Stimulated activated CD8-positive, alpha-beta memory T cell treated with anti-CD3 and anti-CD28 coated beads, Interleukin-15, amount 100 ng/mL, for 4 hours (primary cell): ENCODE results near the gene STK33.

Source experiments
- DNase-seq, 2 donors: peaks; one replicate each; pipeline ENCODE4 v3.0.0-alpha.2; 2020; ENCODE audit warnings: low read depth in 2 of 2

Gene STK33

DNA sequence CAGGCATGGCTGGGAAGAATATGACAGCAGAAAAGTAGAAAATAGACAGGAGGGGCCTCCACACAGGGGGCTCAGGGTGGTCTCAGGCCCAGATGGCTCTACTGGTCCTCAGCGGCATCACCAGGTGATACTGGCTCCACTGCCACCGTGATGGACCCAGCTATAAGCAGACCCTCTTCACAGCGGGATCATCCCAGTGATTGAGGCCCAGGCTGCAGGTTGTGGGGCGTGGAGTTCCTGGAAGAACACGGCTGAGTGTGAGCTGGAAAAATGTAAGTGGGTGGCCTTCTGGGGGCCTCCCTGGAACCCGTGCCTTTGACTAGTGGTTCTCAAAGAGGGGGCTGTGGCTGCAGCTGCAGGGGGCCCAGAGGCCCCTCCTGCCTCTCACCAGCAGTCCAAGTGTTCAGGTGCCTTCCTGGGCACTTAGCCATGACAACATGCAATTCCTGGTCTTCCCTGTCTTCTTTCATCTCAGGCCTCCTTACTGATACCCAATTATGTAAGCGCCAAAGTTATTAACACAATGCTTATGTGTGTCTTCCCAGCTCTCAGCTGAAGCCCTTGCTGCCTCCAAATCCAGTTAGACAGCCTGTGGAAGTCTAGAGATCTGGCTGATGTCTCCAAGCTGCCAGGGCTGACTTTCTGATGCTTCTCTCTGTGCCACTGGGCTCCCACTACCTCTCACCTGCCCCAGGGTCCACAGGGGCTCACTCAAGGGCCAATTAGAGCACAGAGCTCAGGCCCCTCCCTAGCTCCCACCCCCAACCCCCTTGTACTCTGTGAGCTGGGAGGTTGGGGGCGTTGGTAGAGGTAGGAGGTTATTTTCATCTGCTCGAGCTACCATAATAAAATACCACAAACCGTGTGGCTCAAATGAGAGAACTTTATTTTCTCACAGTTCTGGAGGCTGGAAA lies 220.3 kb downstream of the STK33 start:
- no peak for DNase-seq

DNA sequence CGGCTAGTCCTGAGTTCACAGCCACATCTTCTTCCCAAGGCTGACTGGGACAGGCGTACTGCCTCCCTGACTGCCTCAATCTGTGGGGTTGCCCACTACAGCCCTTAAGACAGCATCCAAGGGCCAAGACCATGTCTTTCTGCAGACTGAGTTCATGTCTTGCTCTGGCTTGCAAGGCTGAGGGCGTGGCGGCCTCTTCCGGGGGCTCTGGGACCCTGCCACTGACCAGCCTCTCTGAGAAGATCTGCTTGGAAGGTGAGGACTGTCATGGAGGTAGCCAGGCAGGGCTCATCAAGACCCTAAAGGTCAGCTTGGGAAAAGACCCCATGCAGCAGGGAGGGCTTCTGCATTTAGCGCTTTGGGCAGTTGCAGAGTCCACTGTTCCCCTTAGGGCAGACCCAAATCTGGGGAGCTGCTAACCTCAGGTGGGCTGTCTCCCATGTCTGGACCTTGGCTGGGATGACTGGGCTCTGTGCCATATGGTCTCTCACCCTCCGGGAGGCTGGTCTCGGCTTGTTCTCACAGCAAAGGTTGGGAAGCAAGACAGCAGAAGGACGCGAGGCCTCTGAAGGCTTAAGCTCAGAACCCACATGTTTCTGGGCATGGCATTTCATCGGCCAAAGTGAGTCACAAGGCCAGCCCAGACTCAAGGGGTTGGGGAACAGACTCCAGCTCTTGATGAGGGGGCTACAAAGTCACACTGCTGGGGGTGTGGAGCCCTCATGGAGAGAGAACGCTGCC lies 221.2 kb downstream of the STK33 start:
- DNase-seq: no peak

DNA sequence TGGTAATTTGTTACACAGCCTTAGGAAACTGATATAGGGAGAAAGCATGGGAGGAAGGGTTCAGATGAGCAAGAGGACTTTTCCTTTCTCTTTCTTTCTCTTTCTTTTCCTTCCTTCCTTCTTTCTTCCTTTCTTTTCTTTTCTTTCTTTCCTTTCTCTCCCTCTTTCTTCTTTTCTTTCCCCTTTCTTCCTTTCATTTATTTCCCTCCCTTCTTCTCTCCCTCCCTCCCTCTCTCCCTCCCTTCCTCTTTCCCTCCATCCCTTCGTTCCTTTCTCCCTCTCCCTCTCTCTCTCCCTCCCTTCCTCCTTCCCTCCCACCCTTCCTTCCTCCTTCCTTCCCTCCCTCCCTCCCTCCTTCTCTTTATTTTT lies 222.5 kb downstream of the STK33 start:
- DNase-seq: no peak

DNA sequence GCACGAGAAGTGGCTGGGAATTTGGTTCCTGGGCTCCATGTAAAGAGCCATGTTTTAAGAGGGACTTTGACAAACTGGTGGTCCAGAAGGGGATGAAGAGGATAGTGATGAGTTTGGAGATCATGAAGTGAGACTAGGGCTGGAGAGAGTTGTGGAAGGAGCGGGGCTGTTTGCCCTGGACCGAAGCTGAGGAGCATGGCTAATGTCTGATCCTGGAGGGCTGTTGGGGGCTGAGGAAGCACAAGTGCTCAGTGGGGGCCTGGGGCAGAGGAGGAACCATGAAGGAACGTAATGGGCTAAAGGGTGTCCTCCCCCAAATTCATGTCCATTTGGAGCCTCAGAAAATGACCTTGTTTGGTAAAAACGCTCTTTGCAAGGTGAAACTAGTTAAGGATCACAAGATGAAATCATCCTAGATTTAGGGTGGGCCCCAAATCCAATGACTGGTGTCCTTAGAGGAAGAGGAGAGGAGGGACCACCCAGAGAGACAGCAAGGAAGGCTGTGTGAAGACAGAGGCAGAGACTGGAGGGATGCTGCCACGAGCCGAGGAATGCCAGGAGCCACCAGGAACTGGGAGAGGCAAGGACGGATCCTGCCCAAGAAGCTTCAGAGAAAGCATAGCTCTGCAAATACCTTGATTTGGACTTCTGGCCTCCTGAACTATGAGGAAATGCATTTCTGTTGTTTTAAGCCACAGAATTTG lies 223.1 kb downstream of the STK33 start:
- DNase-seq: no peak

DNA sequence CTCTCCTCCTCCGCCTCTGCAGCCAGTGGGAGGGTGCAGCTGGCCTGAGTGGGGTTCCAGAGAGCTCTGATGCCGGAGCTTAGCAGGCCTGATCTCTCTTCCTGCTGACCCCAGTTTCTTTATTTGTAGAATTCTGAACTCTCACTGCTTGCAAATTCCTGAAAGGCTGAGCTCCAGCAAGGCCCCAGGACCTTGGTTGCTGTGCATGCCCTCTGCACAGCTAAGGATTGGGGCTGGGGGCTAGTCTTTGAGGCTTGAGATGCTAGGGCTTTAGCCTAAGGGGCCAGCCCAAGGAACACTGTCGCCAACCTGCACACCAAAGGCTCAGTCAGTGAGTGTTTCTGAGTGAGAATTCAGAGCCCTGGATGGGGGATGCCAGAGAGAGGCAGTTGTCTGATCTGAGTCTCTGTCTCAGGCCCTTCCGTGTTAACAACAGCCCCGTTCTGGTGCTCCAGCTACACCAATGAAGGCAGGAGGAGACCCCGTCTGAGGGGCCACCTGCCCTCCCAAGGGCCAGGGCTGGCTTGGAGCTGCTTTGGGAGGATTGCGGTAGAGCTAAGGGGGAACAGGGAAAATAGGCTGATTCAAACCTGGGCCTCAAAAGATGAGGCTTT lies 224.3 kb downstream of the STK33 start:
- no peak for DNase-seq

DNA sequence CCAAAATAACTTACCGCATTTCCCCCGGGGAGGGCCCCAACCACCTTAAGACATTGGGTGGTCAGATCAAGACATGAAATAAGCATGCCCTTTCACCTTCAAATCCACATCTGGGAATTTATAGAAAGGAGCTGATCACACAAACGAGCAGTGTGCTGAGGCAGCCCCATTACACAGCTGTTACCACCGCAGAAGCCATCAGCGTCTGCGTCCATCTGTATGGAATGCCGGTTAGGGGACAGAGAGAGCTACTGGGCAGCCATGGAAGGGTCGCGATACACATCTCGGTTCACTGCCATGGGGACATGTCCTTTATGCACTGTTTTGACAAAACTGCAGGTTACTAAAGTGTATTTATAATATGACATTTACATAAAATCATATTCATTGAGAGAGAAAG lies 225.3 kb downstream of the STK33 start:
- DNase-seq: no peak

DNA sequence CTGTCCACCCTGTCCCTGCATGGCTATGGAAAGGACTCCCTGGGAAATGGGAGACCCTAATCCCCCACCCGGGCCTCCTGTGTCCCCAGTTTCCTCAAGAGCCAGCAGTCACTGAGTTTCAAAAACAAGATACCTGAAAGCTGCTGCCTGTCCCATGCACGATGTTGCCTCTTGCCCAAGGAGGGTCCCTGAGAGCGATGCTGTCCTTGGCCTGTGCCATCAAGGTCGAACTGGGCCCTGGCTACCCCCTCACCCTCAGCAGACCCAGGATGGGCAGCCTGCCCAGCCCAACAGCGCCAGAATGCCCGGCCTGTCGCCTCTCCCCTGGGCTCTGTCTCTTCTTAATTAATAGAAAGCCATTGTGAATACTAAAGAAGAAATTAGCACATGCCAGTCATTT lies 225.8 kb downstream of the STK33 start:
- no peak for DNase-seq

DNA sequence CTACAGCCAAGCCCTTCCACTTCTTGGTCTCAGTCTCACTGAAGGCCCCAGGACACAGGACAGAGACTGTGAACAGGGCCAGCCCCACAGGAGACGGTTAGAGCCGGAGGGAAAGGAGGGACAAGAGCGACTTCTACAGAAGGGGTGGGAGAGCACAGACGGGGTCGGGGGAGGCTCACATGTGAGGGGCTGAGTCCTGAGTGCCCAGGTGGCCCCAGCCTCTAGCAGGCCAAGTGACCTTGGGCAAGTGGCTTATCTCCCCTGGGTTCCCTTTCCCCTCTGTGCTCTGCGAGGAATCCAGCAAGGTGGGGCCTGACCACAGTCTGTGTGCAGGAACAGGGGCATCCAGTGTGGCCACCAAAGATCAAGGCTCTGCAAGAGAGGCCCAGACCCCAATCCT lies 227.7 kb downstream of the STK33 start:
- DNase-seq: no peak

DNA sequence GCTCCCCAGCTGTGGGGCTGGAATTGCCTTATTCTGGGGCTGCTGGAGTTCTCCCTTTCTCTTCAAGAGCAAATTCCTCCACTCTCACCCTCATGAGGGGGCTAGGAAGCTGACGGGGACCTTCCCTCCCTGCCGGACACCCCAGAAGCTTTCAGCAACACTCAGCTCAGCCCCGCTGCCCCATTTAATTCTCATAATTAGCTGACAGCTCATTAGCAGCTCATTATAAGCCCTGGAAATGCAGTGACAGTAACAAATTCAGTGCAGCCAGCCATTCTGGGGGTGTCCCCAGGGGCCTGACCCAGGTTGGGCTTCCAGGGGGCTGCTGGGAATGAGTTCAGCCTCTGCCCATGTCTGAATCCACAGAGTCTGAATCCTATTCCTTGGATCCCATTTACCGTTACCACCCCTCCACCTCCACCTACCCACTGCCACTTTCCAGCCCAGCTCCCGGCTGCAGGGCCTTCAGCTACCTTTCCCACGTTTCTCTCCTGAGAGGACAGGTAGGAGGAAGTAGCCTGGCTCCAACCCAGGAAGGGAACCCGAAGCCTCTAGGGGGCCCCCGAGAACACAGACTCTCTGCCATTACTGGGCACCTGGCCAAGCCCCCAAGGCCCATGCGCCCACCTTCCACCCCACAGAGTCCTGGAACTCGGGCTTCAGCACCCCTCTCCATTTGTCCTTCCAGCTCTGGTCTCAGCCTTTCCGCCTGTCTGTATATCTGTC lies 228.6 kb downstream of the STK33 start:
- DNase-seq: no peak

DNA sequence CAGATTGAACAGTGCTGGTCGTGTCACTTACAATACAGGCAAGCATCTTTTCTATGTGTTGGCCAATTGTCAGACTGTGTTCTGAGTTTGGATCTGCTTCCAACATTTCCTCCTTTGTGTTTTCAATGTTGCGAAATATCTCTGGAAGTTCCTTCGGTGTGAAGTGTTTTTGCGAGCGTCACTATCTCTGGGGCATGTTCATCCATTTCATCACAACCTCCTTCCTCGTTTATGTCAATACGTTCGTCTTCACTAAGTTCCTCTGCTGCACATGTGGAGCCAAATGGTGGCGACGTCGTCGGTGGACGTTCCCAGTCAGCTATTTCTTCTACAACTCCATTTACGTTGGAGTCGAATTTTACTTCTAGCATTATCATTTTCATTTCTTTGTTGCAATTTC lies 230.1 kb downstream of the STK33 start:
- DNase-seq: no peak

DNA sequence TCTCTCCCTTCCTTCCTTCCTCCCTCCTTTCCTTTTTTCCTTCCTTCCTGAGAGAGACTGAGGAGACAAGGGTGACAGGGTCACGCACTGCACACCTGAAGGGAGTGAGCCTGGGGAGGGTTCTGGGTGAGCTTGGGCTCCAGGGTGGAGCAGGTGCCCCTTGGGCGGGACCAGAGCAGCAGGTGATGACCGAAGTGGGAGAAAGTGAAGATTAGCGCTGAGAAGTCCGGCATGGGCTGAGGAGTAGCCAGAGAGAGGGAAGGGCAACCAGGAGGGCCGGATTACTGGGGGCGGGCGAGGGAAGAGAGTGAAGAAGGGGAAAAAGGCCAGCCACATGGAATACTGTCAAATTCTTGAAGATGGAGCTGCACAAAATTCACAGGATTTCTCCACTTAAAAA lies 231.1 kb downstream of the STK33 start:
- no peak for DNase-seq

DNA sequence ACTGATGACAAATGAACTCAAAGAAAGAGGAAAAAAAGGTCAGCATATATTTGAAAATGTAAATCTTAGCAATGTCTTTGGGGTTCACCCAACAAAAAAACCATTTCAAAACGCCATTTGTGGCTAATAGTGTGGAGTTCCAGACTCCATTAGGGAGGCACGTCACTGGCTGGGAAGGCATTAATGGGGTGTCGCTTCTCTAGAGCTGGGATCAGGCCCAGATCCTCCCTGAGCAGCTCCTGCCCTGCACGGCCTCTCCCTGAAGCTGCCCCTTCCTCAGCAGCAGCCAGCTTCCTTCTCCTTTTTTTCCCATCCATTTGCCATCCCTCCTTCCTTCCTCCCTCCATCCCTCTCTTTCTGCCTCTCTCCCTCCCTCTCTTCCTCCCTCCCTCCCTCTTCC lies 231.5 kb downstream of the STK33 start:
- DNase-seq: no peak

DNA sequence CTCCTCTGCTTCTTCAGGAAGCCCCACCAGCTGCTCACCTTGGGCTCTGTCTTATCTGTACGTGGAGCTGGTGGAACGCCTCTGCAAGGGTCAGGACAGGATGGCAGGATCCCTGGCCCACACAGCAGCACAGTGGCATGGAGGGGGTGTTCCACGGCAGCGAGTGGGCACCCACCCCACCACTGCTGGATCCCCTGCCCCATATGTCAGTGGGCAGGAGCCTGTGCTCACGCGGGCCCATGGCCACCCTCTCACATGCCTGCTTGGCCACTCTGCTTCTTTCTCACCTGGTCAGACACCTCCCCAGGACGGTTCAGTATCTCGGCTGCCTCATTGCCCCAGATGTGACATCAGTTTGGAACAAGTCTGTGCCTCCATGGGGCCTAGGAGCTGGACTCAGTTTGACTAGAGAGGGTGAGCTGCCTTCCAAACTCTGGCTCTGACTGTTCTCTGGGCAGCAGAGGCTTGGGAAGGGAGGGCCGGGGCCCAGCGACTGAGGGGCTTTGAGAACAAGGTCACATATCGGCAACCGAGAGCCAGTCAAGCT lies 232.3 kb downstream of the STK33 start:
- no peak for DNase-seq

DNA sequence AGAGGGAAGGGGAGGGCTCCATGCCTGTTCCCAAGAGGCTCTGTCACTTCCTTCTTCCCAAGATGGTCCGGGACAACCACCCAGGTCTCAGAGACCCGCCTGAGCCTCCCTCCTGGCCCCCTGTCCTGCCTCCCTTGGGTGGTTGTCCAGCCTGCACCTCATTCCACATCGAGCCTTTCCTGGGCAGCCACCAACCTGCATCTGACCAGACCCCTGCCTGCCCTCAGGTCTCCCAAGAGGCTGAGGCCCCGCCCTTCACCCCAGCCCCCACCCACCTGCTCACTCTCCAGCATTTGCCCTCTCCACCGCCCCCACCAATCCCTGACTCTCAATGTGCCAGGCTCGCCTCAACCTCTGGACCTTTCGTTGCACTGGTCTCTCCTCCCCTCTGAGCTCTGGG lies 232.8 kb downstream of the STK33 start:
- no peak for DNase-seq

DNA sequence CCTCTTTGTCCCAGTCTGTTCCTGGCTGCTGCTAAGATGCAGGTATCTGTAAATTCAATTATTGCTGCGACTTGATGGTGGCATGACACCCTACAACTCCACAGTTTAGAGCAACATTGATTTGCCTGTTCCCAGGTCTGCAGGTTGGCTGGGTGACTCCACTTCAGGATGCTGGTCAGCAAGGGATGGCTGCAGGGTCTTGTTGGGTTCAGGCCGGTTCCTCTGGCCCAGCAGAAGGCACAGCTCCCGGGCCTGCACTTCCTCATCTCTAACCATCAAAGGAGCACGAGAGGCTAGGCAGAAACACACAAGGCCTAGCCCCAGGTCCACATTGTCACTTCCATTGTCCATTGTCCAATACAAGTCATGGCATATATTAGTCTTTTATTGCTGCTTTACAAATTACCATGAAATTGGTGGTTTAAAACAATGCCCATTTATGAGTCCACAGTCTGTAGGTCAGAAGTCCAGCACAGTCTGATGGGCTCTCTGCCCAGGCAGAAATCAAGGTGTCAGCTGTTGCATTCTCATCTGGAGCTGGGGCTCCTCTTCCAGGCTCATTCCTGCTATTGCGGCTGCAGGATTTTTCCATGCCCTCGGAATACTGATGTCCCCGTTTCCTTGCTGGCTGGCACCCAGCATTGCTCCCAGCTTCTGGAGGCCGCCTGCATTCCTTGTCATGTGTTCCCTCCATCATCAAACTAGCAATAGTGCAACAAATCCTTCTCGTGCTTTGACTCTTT lies 233.8 kb downstream of the STK33 start:
- no peak for DNase-seq

DNA sequence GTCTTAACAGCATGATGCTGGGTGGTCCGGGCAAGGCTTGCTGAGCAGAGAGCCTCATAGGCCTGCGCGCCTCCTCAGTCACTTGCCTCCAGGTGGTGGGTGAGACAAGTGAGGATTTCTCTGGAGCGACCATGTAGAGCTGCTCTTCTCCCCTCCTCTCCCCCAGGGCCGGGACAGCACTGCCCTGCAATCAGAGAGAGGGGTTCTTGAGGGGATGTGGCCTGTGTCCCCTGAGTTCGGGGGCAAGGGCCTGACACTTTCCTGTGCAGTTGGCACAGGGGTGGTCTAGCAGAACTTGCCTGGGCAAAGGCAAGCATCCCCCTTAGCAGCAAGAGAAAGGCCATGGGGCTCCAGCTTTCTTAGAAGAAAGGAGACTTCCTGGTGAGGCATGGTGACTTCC lies 234.5 kb downstream of the STK33 start:
- no peak for DNase-seq

DNA sequence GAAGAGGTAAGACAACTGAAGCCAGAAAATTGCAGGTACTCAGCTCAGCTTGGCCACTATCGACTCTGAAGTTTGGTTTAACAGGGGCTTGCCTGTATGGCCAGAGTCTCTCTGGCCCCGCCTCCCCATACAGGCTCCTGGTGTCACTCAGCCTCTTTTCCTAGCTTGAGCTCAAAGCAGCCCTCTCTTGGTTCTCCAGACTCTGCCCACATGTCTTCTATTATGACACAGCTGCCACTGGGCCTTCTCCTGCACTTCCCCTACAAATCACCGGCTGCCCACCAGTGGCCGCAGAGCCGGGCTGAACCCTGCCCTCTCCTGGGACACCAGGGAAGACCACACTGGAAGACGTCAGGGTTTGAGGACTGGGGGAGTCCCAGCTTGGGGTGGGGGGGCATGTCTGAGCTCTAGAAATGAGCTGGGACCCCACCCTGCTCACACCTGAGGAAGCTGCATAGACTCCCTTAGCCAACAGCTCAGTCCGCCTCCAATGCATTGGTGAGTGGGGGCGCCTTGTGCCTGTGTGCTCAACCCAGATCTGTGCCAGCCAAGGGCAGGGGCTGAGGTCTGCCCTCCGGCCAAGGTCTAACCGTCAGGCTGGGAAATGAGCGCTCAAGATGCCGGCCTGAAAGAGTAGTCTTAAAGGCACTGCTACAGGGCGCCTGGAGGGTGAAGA lies 236.0 kb downstream of the STK33 start:
- DNase-seq: no peak

DNA sequence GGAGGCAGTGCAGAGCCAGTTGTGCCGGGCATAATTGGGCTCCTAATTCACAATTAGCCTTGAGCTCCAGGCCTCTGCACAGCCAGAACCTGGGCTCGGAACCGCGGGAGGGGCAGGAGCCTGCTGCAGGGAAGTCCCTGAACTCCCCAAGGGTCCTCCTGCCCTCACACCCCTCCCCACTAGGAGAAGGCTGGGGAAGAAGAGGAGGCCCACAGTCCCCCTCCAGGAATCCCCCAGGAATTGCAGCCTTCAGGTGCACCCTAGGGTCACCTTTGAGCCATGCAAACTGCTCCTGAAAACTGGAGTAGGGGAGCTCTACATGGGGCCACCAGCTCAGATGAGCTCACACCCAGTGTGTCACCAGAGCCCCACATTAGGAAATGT lies 236.5 kb downstream of the STK33 start:
- no peak for DNase-seq

DNA sequence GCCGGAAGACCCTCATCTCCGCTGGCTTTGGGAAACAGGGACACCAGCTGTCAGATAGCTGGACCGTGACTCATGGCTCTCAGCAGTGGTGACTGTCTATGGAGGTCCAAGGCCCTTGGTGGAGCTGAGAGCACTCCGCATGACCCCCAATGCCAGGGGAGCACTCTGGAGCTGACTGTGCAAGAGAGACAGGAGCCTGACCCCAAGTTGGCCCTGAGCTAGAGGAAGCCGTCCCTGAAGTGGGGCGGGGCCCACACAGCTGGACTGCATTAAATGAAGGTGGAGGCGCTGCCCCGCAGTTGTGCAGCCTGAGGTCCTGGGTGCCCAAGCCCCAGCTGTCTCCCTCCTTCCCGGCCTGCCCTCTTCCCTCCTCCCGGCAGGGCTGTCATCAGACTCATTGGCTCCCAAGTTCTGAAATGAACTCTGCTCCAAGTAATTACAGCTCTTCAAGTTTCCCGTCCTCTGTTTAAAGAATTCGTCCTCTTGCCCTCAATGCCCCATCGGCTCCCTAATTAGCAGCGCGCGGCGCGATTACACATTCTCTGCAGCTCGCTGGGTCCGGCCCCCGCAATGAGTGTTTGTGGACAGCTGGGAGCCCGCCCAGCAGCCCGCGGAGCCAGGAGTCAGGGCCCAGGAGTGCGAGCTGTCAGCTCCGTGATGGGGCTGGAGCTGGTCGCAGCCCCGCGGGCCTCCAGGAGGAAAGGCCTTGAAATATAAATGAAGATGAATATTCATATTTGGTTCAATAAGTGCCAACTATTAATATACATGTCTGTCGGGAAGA lies 237.1 kb downstream of the STK33 start:
- DNase-seq: no peak
